ENCODE measurements around the gene ITPR3. TPM values are rescaled to one million over a fixed set of nuclear protein-coding genes. Genes with fewer than 3 reads are reported as not detected.
A peak's percentile ranks its signal among the peaks of the same experiment; 100 is the strongest.

Gene ITPR3
- total and polyA plus RNA-seq, 2 of the 13 experiments (the other 11 are each of a cell fraction or from before 2014, with no cell fraction given), result 3.8 to 21.4 TPM

- TF ChIP-seq SIN3A (IDR thresholded peaks at IDR 0.05; ENCODE audit: borderline replicate concordance, low read depth, low read length) (peak; percentile 81; the same call in 1 of the 2 replicates), GATAD2A (CRISPR knock-in tag; IDR thresholded peaks at IDR 0.05) (no peak), ZNF772 (CRISPR knock-in tag; IDR thresholded peaks at IDR 0.05) (peak; percentile 35; the same call in 1 of the 2 replicates), SCMH1 (CRISPR knock-in tag; IDR thresholded peaks at IDR 0.05; ENCODE audit: borderline replicate concordance) (no peak), ZFP41 (CRISPR knock-in tag; IDR thresholded peaks at IDR 0.05; ENCODE audit: borderline replicate concordance) (peak; percentile 92), ELK4 (CRISPR knock-in tag; IDR thresholded peaks at IDR 0.05; ENCODE audit: borderline replicate concordance) (no peak), TEAD2 (CRISPR knock-in tag; IDR thresholded peaks at IDR 0.05) (no peak), THAP7 (CRISPR knock-in tag; IDR thresholded peaks at IDR 0.05) (peak; percentile 94; the same call in 1 of the 2 replicates), PAWR (CRISPR knock-in tag; IDR thresholded peaks at IDR 0.05; ENCODE audit: borderline replicate concordance) (peak; percentile 86; the same call in 1 of the 2 replicates), SNRNP70 (IDR thresholded peaks at IDR 0.05; ENCODE audit: low read depth, low read length) (no peak), ZBTB1 (CRISPR knock-in tag; IDR thresholded peaks at IDR 0.05; ENCODE audit: borderline replicate concordance) (no peak), AHR (CRISPR knock-in tag; IDR thresholded peaks at IDR 0.05) (peak; percentile 91), ZNF121 (CRISPR knock-in tag; IDR thresholded peaks at IDR 0.05) (no peak), MYNN (CRISPR knock-in tag; IDR thresholded peaks at IDR 0.05; ENCODE audit: low read depth) (peak; percentile 94; the same call in 1 of the 2 replicates), CHD2 (IDR thresholded peaks at IDR 0.05; ENCODE audit: low read depth, low read length) (no peak), ZNF572 (CRISPR knock-in tag; IDR thresholded peaks at IDR 0.05) (peak; percentile 96; the same call in 1 of the 2 replicates), BATF2 (CRISPR knock-in tag; IDR thresholded peaks at IDR 0.05) (peak; percentile 64), ZBTB7A (CRISPR knock-in tag; IDR thresholded peaks at IDR 0.05) (peak; percentile 71), MEF2D (CRISPR knock-in tag; IDR thresholded peaks at IDR 0.05) (peak; percentile 82), PCBP1 (IDR thresholded peaks at IDR 0.05; ENCODE audit: borderline replicate concordance, low read depth, low read length) (peak; percentile 82; the same call in 1 of the 2 replicates), ZBTB49 (CRISPR knock-in tag; IDR thresholded peaks at IDR 0.05; ENCODE audit: borderline replicate concordance) (no peak), HNF4G (IDR thresholded peaks at IDR 0.05; ENCODE audit: borderline replicate concordance, low read depth, low read length) (no peak), HNF4G (CRISPR knock-in tag; IDR thresholded peaks at IDR 0.05; ENCODE audit: borderline replicate concordance, low read depth) (peak; percentile 75), SIX4 (CRISPR knock-in tag; IDR thresholded peaks at IDR 0.05) (no peak; the same call in 1 of the 2 replicates), REL (CRISPR knock-in tag; conservative IDR thresholded peaks at IDR 0.05) (peak; percentile 29; the same call in 1 of the 2 replicates)
These were observed 90.3 kb downstream of the ITPR3 start, which contains the start of gene UQCC2 (continued) for GRCh38 chr6:33711140-33712129.

All from HepG2 (cell line).